ENCODE results near the gene TNFSF9.
"Not testable (repeated sequence)": the region's sequence is repeated elsewhere in the genome, so short reads cannot be mapped to it uniquely, and the experiment has no call there.

TNFSF9 gene

GRCh38 chr19:6508028-6508771 is 22.6 kb upstream of the TNFSF9 start:
- not testable (repeated sequence) for DNase-seq (ENCODE audit: low read depth in 2 of 2)

- no peak for DNase-seq (ENCODE audit: low read depth in 2 of 2)
Observed at GRCh38 chr19:6509118-6509971, 21.5 kb upstream of the TNFSF9 start.

GRCh38 chr19:6510618-6511017 is 20.2 kb upstream of the TNFSF9 start:
- no peak for DNase-seq (ENCODE audit: low read depth in 2 of 2)

- no peak for DNase-seq (ENCODE audit: low read depth in 2 of 2)
Observed at GRCh38 chr19:6514089-6514488, 16.7 kb upstream of the TNFSF9 start.

- no peak for DNase-seq (ENCODE audit: low read depth in 2 of 2)
Observed at GRCh38 chr19:6514926-6515544, 15.8 kb upstream of the TNFSF9 start.

- DNase-seq (ENCODE audit: low read depth in 2 of 2): peak; percentile 43 to 85
Observed at GRCh38 chr19:6516018-6516658, 14.7 kb upstream of the TNFSF9 start.

GRCh38 chr19:6516659-6517291 is 14.1 kb upstream of the TNFSF9 start:
- DNase-seq (ENCODE audit: low read depth in 2 of 2): peak; percentile 82 to 95

GRCh38 chr19:6518145-6518911 is 12.5 kb upstream of the TNFSF9 start:
- DNase-seq (ENCODE audit: low read depth in 2 of 2): no peak

- DNase-seq (ENCODE audit: low read depth in 2 of 2): no peak
Observed at GRCh38 chr19:6519289-6519688, 11.5 kb upstream of the TNFSF9 start.

- no peak for DNase-seq (ENCODE audit: low read depth in 2 of 2)
Observed at GRCh38 chr19:6521718-6522646, 8.8 kb upstream of the TNFSF9 start.

GRCh38 chr19:6522712-6523111 is 8.1 kb upstream of the TNFSF9 start:
- DNase-seq (ENCODE audit: low read depth in 2 of 2): no peak

- DNase-seq (ENCODE audit: low read depth in 2 of 2): no peak
Observed at GRCh38 chr19:6524311-6524710, 6.5 kb upstream of the TNFSF9 start.

- DNase-seq (ENCODE audit: low read depth in 2 of 2): no peak
Observed at GRCh38 chr19:6527893-6528543, 2.8 kb upstream of the TNFSF9 start.

GRCh38 chr19:6528544-6529121 is 2.2 kb upstream of the TNFSF9 start:
- no peak for DNase-seq (ENCODE audit: low read depth in 2 of 2)

- no peak for DNase-seq (ENCODE audit: low read depth in 2 of 2)
Observed at GRCh38 chr19:6529351-6529750, 1.5 kb upstream of the TNFSF9 start.

GRCh38 chr19:6529937-6530385 is 865 bp upstream of the TNFSF9 start:
- DNase-seq (ENCODE audit: low read depth in 2 of 2): no peak

GRCh38 chr19:6531163-6531955 is 533 bp downstream of the TNFSF9 start:
- no peak for DNase-seq (ENCODE audit: low read depth in 2 of 2)

GRCh38 chr19:6531956-6532243 is 1.1 kb downstream of the TNFSF9 start:
- no peak for DNase-seq (ENCODE audit: low read depth in 2 of 2)
